ENCODE measurements around the gene NAALADL2.

GRCh38 chr3:175310046-175310445 lies 450.9 kb downstream of the NAALADL2 start:
- no peak for TF ChIP-seq CTCF (IDR thresholded peaks at IDR 0.05)
- no peak for TF ChIP-seq POLR2A (IDR thresholded peaks at IDR 0.05)

Data from vagina (tissue), 2 donors.